ENCODE measurements around the gene TEX29.

DNA sequence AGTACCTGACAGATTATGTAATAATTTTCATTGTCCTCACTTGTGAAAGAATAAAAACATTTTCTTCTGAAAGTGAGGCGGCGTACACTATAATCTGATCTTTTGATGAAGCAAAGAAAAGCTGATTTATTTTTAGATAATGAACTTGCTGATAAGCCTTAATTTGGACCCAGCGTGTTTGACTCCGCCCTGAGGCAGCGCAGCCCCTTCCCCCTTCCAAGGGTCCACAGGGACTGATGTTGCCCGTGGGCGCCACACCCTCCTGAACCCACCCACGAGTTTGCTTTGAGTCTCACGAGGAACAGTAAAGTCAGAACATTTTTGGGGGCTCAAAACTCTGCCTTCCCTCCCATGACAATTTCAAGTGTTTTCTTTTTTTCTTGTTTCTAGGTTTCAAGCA, 40.0 kb downstream of the TEX29 start:
- TF ChIP-seq, protein P1, sequence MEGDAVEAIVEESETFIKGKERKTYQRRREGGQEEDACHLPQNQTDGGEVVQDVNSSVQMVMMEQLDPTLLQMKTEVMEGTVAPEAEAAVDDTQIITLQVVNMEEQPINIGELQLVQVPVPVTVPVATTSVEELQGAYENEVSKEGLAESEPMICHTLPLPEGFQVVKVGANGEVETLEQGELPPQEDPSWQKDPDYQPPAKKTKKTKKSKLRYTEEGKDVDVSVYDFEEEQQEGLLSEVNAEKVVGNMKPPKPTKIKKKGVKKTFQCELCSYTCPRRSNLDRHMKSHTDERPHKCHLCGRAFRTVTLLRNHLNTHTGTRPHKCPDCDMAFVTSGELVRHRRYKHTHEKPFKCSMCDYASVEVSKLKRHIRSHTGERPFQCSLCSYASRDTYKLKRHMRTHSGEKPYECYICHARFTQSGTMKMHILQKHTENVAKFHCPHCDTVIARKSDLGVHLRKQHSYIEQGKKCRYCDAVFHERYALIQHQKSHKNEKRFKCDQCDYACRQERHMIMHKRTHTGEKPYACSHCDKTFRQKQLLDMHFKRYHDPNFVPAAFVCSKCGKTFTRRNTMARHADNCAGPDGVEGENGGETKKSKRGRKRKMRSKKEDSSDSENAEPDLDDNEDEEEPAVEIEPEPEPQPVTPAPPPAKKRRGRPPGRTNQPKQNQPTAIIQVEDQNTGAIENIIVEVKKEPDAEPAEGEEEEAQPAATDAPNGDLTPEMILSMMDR (IDR thresholded peaks at IDR 0.05) = no peak
- TF ChIP-seq EZH2 (IDR thresholded peaks at IDR 0.05) = no peak
- TF ChIP-seq EZH2phosphoT487 (IDR thresholded peaks at IDR 0.05) = no peak
